Keratinocyte (primary cell): ENCODE measurements around the gene CDCA3. TPM values are rescaled to one million over a fixed set of nuclear protein-coding genes. Genes with fewer than 3 reads are reported as not detected.

Experiments used
- DNase-seq: peaks from one replicate; pipeline ENCODE4 v3.0.0-alpha.2; 2011; ENCODE audit warnings: low read depth, missing footprints, low spot score
- FAIRE-seq: peaks from 2 replicates; lab custom pipeline; 2011; peaks lifted over from hg19 to GRCh38; lab: Jason Lieb, UNC
- H2AFZ ChIP-seq: 2 replicates; pipeline ENCODE4 v1.6.0; 2012; ENCODE audit warnings: low read length, control low read depth, inconsistent platforms; ENCODE audit not compliant: control insufficient read depth
- H3K27ac ChIP-seq: 2 replicates; pipeline ENCODE4 v1.5.1; 2011; ENCODE audit warnings: low read length; ENCODE audit not compliant: control insufficient read depth, insufficient read depth
- H3K27me3 ChIP-seq: 3 replicates; pipeline ENCODE4 v1.6.0; 2011; ENCODE audit warnings: low read length; ENCODE audit not compliant: control insufficient read depth, insufficient read depth; ENCODE audit errors: extremely low read depth
- H3K36me3 ChIP-seq, 2 experiments: 2 replicates in 1 of 2; 3 replicates in 1 of 2; pipeline ENCODE4 v1.5.1; 2011; ENCODE audit warnings: low read length in 2 of 2, mild to moderate bottlenecking in 1 of 2; ENCODE audit not compliant: control insufficient read depth in 2 of 2, insufficient read depth in 2 of 2; ENCODE audit errors: extremely low read depth in 1 of 2
- H3K4me1 ChIP-seq: 3 replicates; pipeline ENCODE4 v1.5.1; 2011; ENCODE audit warnings: low read length; ENCODE audit not compliant: control insufficient read depth, insufficient read depth; ENCODE audit errors: extremely low read depth
- H3K4me2 ChIP-seq: 3 replicates; pipeline ENCODE4 v1.6.0; 2011; ENCODE audit warnings: low read depth, low read length; ENCODE audit not compliant: control insufficient read depth, insufficient read depth; ENCODE audit errors: extremely low read depth
- H3K4me3 ChIP-seq, 3 experiments: fragments of 200-600 bp in 1 of 3; sonication (generic) in 1 of 3; 2 replicates in 2 of 3; 3 replicates in 1 of 3; pipeline ENCODE4 v1.5.1; 2011 to 2016; ENCODE audit warnings: low read length in 3 of 3, mild to moderate bottlenecking in 3 of 3, control low read depth in 2 of 3, inconsistent platforms in 1 of 3, low read depth in 1 of 3, mixed read lengths in 1 of 3, mixed run types in 1 of 3, moderate library complexity in 1 of 3; ENCODE audit not compliant: control insufficient read depth in 2 of 3, insufficient read depth in 2 of 3; ENCODE audit errors: extremely low read depth in 1 of 3
- H3K79me2 ChIP-seq: 2 replicates; pipeline ENCODE4 v1.6.0; 2012; ENCODE audit warnings: low read length; ENCODE audit not compliant: control insufficient read depth, insufficient read depth
- H3K9ac ChIP-seq: 3 replicates; pipeline ENCODE4 v1.6.0; 2011; ENCODE audit warnings: low read length; ENCODE audit not compliant: control insufficient read depth, insufficient read depth; ENCODE audit errors: extremely low read depth
- H3K9me1 ChIP-seq: 3 replicates; pipeline ENCODE4 v1.6.0; 2011; ENCODE audit warnings: low read length; ENCODE audit not compliant: control insufficient read depth, insufficient read depth; ENCODE audit errors: extremely low read depth
- H3K9me3 ChIP-seq: 2 replicates; pipeline ENCODE4 v1.5.1; 2012; ENCODE audit warnings: low read depth, low read length; ENCODE audit not compliant: control insufficient read depth
- H4K20me1 ChIP-seq: 3 replicates; pipeline ENCODE4 v1.6.0; 2011; ENCODE audit warnings: low read length; ENCODE audit not compliant: control insufficient read depth, insufficient read depth; ENCODE audit errors: extremely low read depth
- EZH2 ChIP-seq: IDR thresholded peaks from one replicate; pipeline ENCODE4 v1.6.1; 2012; ENCODE audit warnings: inconsistent platforms, mild to moderate bottlenecking, low read length, moderate library complexity
- dilution Hi-C: fragments of 300-500 bp; cut with MboI; formaldehyde crosslinking; loops from one replicate; pipeline ENCODE4 v1.7.0; 2020; ENCODE audit warnings: low sequenced_read_pairs; ENCODE audit not compliant: extremely low pct_ligation_motif_present
- polyA plus RNA-seq, 5 experiments: library from polyadenylated mRNA; depleted of rRNA in 3 of 5; stranded (reverse) in 3 of 5; stranded (forward) in 1 of 5; unstranded in 1 of 5; fragments of >200 nt; gene quantifications; 1 replicate in 1 of 5; 2 replicates in 3 of 5; 3 replicates in 1 of 5; pipeline versions ENCODE4 v1.2.1 to v1.2.3, GENCODE V29; 2011 to 2012; ENCODE audit warnings: missing spikeins in 2 of 5, low read depth in 1 of 5, low replicate concordance in 1 of 5
- TF ChIP-seq, protein P1 (sequence below), 3 experiments: IDR thresholded peaks in 1 of 3; conservative IDR thresholded peaks in 1 of 3; optimal IDR thresholded peaks in 1 of 3; 2 replicates in 2 of 3; 3 replicates in 1 of 3; pipeline versions ENCODE3 to v1.5.1; 2011; ENCODE audit warnings: low read length in 3 of 3, mild to moderate bottlenecking in 3 of 3, moderate library complexity in 2 of 3, control low read depth in 1 of 3, inconsistent platforms in 1 of 3; ENCODE audit not compliant: insufficient read depth in 2 of 3; ENCODE audit errors: extremely low read depth in 1 of 3

Gene CDCA3
- polyA plus RNA-seq, 1 donor (not counting 4 experiments of a cell fraction or from before 2014, with no cell fraction given), result 15.0 TPM

DNA sequence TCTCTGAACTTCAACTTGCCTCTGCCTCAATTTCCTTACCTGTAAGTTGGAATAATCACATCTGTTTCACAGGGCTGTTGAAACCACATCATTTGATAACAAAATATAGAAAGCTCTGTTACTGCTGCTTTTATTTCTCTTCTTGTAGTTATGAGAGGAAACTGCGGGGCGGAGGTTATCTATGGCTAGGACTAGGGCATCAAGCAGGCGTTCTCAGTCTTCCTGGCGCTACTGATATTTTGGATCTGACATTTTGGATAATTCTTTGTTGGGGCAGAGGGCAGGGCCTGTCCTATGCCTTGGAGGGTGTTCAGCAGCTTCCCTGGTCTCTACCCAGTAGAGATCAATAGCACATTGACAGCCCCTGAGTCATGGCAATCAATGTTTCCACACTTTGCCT lies 19.0 kb downstream of the CDCA3 start:
- H3K36me3 ChIP-seq, result no peaks in the 10 kb centered on the region
- no peak overlapping the region for H2AFZ ChIP-seq
- no peak for TF ChIP-seq EZH2
- TF ChIP-seq, protein P1, sequence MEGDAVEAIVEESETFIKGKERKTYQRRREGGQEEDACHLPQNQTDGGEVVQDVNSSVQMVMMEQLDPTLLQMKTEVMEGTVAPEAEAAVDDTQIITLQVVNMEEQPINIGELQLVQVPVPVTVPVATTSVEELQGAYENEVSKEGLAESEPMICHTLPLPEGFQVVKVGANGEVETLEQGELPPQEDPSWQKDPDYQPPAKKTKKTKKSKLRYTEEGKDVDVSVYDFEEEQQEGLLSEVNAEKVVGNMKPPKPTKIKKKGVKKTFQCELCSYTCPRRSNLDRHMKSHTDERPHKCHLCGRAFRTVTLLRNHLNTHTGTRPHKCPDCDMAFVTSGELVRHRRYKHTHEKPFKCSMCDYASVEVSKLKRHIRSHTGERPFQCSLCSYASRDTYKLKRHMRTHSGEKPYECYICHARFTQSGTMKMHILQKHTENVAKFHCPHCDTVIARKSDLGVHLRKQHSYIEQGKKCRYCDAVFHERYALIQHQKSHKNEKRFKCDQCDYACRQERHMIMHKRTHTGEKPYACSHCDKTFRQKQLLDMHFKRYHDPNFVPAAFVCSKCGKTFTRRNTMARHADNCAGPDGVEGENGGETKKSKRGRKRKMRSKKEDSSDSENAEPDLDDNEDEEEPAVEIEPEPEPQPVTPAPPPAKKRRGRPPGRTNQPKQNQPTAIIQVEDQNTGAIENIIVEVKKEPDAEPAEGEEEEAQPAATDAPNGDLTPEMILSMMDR (optimal IDR thresholded peaks at IDR 0.05 in 1 of 3, IDR thresholded peaks at IDR 0.05 in 1 of 3, conservative IDR thresholded peaks at IDR 0.05 in 1 of 3; ENCODE audit: extremely low read depth in 1 of 3, insufficient read depth in 2 of 3, low read length in 3 of 3), result no peak
- peaks cover 5% of the 10 kb centered on the region for H3K4me1 ChIP-seq
- no peaks in the 10 kb centered on the region for H3K9me3 ChIP-seq
- no peak for DNase-seq
- no peaks in the 10 kb centered on the region for H4K20me1 ChIP-seq
- dilution Hi-C loops, result no loop called here
- FAIRE-seq, result no peak
- no peaks in the 10 kb centered on the region for H3K9me1 ChIP-seq
- H3K27me3 ChIP-seq, result peaks cover 27% of the 10 kb centered on the region
- no peak overlapping the region for H3K27ac ChIP-seq
- H3K79me2 ChIP-seq, result no peaks in the 10 kb centered on the region
- H3K4me2 ChIP-seq, result no peak overlapping the region
- no peak overlapping the region for H3K9ac ChIP-seq
- no peak overlapping the region for H3K4me3 ChIP-seq

DNA sequence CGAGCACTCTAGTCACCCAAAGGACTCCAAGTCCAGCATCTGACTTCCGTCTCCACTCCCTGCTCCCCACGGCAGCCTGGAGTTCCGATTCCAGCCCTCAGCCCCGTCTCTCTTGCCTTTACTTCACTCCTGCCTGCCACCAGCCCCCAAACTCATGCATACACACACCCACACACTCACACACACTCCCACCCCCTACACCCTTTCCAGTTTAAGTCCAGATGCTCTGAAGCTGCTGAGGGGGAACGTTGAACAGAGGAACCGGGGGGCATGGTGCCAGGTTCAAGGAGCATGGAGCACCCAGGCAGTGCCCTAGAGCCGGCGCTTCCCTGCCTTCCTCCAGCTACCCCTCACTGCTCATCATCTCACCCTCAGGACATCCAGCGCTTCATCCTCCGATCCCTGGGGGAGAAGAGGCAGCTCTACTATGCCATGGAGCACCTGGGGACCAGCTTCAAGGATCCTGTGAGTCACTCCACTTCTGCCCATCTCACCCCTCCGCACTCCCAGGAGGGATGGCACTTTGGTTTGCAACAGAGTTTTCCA lies 19.6 kb downstream of the CDCA3 start:
- Histone ChIP-seq H3K36me3 (no peaks in the 10 kb centered on the region), H4K20me1 (no peaks in the 10 kb centered on the region), H3K9ac (no peak overlapping the region), H3K79me2 (no peaks in the 10 kb centered on the region), H3K4me2 (no peak overlapping the region), H2AFZ (no peak overlapping the region), H3K4me1 (peaks cover 5% of the 10 kb centered on the region), H3K27ac (no peak overlapping the region), H3K9me1 (no peaks in the 10 kb centered on the region), H3K4me3 (no peak overlapping the region), H3K9me3 (no peaks in the 10 kb centered on the region), H3K27me3 (peaks cover 27% of the 10 kb centered on the region)
- FAIRE-seq, result no peak
- no peak for DNase-seq
- dilution Hi-C loops, result no loop called here
- TF ChIP-seq EZH2, result no peak
- TF ChIP-seq, protein P1 (optimal IDR thresholded peaks at IDR 0.05 in 1 of 3, IDR thresholded peaks at IDR 0.05 in 1 of 3, conservative IDR thresholded peaks at IDR 0.05 in 1 of 3; ENCODE audit: extremely low read depth in 1 of 3, insufficient read depth in 2 of 3, low read length in 3 of 3), result no peak
